Measurements from ENCODE around the gene PEF1.

DNA sequence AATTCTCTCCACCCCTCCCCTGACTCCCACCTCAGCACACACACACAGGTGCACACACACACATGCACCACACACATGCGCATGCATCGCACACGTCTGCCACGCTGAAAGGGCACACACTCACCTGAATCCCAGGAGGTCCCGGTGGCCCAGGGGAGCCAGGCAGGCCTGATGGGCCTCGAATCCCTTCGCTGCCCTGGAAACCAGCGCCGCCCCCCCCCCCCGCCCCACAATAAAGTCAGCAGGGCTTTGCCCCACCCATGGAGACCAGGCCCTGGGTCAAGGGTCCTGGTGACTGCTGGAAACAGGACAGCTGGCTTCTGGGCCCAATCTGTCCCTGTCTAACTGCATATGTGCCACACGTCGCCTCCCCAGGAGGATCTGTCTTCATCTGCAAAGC lies 17.8 kb upstream of the PEF1 start:
- TF ChIP-seq EZH2phosphoT487 (IDR thresholded peaks at IDR 0.05; ENCODE audit: insufficient read depth, low read depth) (no peak), EZH2 (IDR thresholded peaks at IDR 0.05; ENCODE audit: insufficient read depth, poor library complexity, severe bottlenecking) (no peak)
